Mucosa of descending colon (tissue), 3 donors: Measurements from ENCODE around the gene UTP20. TPM values are rescaled to one million over a fixed set of nuclear protein-coding genes. Genes with fewer than 3 reads are reported as not detected.

Source experiments
- ATAC-seq: fragments of 200-7000 bp; cut with Tn5 transposase; one replicate; pipeline ENCODE4 v1.9.1; 2020; ENCODE audit warnings: mild to moderate bottlenecking, moderate library complexity
- DNase-seq, 3 donors: peaks; one replicate each; pipeline ENCODE4 v3.0.0-alpha.2; 2020
- H3K36me3 ChIP-seq: fragments of 200-600 bp; one replicate; pipeline ENCODE4 v1.8.0; 2021; ENCODE audit warnings: low read depth, mild to moderate bottlenecking
- H3K4me1 ChIP-seq: fragments of 200-600 bp; one replicate; pipeline ENCODE4 v1.8.0; 2021; ENCODE audit warnings: low read depth, mild to moderate bottlenecking
- H3K4me3 ChIP-seq: fragments of 200-600 bp; one replicate; pipeline ENCODE4 v1.8.0; 2021; ENCODE audit warnings: mild to moderate bottlenecking
- H3K9me3 ChIP-seq: fragments of 200-600 bp; one replicate; pipeline ENCODE4 v1.8.0; 2021; ENCODE audit warnings: mild to moderate bottlenecking
- intact Hi-C, 2 donors: fragments of 100-400 bp; cut with DNase I in 1 of 2; cut with micrococcal nuclease in 1 of 2; formaldehyde crosslinking; loops; one replicate each; pipeline versions ENCODE4 v1.11.0 to v1.11.1; 2022; cut with DNase I, micrococcal nuclease
- total RNA-seq, 3 donors: library from RNA; stranded (reverse); fragmentation: NEBNext Ultra II Directional in 2 of 3; extraction: Animal tissue kit (Norgen Biotek cat#: 25700) in 2 of 3; gene quantifications; one replicate each; pipeline versions ENCODE4 v1.2.1 to v1.2.4, GENCODE V29; 2021 to 2023
- TF ChIP-seq, protein P1 (sequence below): fragments of 200-600 bp; IDR thresholded peaks from one replicate; pipeline ENCODE4 v1.8.0; 2022; ENCODE audit warnings: antibody characterized with exemption, mild to moderate bottlenecking
- donor health status: DM: no; HTN: no; CAD: no; lungs with moderate emphysema.
- donor health status: DM: no; HTN: no; CAD: no.
- donor health status: DM: no; HTN: yes; CAD: no.

Gene UTP20
- total RNA-seq, 3 donors from 2014 or later, result 9.5 to 11.0 (median 10.2) TPM

DNA sequence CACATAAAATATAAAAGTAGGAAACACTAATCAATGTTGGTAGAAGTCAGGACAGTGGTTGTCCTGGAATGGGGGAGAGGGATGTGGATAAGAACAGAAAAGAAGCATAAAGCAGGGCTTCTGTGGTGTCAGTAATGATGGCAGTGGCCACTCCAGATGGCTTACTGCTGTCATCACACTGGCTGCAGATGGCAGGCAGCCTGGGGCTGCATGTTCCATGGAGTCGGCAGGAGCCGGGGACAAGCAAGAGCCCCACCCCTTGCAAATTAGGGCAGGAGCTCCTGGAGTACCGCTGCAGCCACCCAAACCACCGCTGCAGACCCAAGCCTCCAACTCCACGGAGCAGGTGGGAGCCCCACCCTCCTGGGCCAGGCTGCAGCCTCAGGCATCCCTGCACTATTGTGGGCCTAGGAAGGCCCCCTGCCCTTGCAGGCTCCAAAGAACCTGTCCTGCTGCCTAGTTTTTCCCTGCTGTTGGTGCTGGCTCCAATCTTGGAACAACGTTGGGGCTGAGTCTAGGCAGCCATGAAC is 41.0 kb upstream of the UTP20 start:
- intact Hi-C loops, result no loop called here
- Histone ChIP-seq H3K36me3 (no peaks in the 10 kb centered on the region), H3K4me1 (no peaks in the 10 kb centered on the region), H3K4me3 (no peak overlapping the region), H3K9me3 (no peaks in the 10 kb centered on the region)
- ATAC-seq (no peak), DNase-seq (no peak)
- TF ChIP-seq, protein P1, sequence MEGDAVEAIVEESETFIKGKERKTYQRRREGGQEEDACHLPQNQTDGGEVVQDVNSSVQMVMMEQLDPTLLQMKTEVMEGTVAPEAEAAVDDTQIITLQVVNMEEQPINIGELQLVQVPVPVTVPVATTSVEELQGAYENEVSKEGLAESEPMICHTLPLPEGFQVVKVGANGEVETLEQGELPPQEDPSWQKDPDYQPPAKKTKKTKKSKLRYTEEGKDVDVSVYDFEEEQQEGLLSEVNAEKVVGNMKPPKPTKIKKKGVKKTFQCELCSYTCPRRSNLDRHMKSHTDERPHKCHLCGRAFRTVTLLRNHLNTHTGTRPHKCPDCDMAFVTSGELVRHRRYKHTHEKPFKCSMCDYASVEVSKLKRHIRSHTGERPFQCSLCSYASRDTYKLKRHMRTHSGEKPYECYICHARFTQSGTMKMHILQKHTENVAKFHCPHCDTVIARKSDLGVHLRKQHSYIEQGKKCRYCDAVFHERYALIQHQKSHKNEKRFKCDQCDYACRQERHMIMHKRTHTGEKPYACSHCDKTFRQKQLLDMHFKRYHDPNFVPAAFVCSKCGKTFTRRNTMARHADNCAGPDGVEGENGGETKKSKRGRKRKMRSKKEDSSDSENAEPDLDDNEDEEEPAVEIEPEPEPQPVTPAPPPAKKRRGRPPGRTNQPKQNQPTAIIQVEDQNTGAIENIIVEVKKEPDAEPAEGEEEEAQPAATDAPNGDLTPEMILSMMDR, result no peak

DNA sequence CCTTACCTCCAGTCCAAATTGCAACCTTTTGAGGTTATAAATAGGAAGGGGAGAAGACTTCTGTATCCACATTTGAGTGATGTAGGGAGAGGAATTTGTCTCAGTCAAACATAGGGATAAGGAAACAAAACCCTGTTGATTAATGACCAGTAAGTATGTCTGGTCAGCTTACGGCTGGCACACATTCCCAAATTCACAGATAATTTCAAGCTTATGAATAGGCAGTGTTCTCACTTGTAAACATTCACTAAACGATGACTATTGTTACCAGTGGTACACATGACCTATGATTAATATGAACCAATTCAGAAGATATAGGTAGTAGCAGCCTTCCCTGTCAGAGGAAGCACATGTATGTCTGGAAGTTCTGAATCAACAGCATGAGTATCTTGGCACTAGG is 36.8 kb upstream of the UTP20 start:
- no peak for ATAC-seq
- H3K4me3 ChIP-seq, result no peak overlapping the region
- intact Hi-C loops, result no loop called here

DNA sequence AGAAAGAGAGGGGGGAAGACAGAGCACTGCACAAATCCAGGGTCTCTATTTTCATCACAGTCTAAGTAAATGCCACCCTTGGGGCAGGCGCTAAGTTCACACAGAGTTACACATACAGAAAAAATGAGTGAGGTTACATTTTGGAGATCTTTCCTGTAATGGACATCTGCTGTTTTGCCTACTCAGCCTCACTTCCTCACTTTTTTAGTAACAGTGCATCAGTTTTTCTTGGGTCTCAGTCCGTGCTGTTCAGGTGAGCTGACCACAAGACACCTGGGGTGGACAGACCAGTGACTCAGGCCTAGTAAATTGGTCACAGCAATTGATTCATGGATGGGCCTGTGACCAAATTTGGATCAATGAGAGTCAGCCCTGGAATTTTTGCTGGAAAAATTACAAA is 36.3 kb upstream of the UTP20 start:
- no peak for ATAC-seq
- intact Hi-C loops, result no loop called here
- no peak overlapping the region for H3K4me3 ChIP-seq
- H3K9me3 ChIP-seq, result no peaks in the 10 kb centered on the region
- DNase-seq, result no peak
- no peaks in the 10 kb centered on the region for H3K4me1 ChIP-seq
- TF ChIP-seq, protein P1, result no peak
- H3K36me3 ChIP-seq, result no peaks in the 10 kb centered on the region

More for the DNA sequence above, 36.8 kb upstream of the UTP20 start:
- Histone ChIP-seq H3K9me3 (no peaks in the 10 kb centered on the region), H3K4me1 (no peaks in the 10 kb centered on the region), H3K36me3 (no peaks in the 10 kb centered on the region)
- DNase-seq, result no peak
- TF ChIP-seq, protein P1, result no peak

DNA sequence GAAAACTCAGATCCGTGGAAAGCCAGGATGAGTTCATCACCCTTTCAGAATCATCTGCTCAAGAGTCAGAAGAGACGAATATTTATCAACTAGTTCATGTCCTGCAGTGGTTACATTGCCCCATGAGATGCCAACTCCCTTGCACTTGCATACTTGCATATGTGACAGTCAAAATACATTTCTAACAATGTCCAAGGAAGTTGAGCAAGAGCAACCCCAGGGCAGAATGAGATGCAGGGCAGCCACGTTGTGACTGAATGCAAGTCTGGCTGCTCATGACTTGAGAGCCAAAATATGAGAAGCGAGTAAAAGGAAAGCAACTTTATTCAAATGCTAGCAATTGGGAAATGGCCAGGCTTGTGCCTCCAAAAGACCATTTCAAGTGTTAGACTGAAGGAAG is 23.6 kb upstream of the UTP20 start:
- no peak for ATAC-seq
- TF ChIP-seq, protein P1, result no peak
- intact Hi-C loops, result no loop called here
- DNase-seq, result no peak
- Histone ChIP-seq H3K4me3 (no peak overlapping the region), H3K36me3 (no peaks in the 10 kb centered on the region), H3K9me3 (no peaks in the 10 kb centered on the region), H3K4me1 (no peaks in the 10 kb centered on the region)

DNA sequence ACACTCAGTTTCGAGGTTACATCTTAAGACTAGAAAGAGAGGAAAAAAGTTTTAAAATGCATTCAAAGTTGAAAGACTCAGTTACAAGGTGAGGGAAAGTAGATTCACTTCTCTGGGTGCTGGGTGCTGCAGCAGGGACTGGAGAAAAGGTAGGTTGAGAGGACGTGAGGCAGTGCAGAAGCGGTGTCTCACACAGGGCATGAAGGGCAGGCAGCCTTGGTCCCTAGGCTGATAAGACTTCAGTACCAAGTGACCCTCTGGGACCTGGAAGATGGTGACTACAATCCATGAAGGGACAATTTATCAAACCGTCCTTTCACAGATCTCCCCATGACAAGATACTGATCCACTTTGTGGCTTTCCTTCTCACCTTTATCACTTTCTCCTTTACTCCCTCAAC is 22.5 kb upstream of the UTP20 start:
- Histone ChIP-seq H3K4me3 (no peak overlapping the region), H3K9me3 (no peaks in the 10 kb centered on the region), H3K4me1 (no peaks in the 10 kb centered on the region), H3K36me3 (no peaks in the 10 kb centered on the region)
- DNase-seq (no peak), ATAC-seq (no peak)
- TF ChIP-seq, protein P1, result no peak
- intact Hi-C loops, result no loop called here

DNA sequence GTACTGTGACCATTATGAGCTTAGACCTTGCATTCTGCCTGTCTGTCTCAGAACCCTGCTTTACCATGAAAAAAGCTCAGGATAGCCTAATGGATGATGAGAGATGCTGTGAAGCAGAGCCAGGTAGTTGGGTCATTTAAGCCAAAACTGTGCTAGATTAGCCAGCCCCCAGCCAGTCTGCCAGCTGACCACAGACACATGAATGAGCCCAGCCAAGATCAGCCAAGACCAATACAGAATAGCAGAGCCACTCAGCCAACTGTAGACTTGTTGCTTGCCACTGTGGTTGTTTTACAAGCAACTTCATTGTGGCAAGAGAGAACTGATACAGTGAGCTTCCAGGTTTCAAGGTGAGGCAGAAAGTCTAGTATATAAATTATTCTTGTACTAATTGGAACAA is 12.8 kb upstream of the UTP20 start:
- ATAC-seq (no peak), DNase-seq (no peak)
- Histone ChIP-seq H3K4me3 (no peak overlapping the region), H3K36me3 (no peaks in the 10 kb centered on the region), H3K9me3 (no peaks in the 10 kb centered on the region), H3K4me1 (no peaks in the 10 kb centered on the region)
- intact Hi-C loops, result no loop called here
- TF ChIP-seq, protein P1, result no peak
